Hepatic stellate cell (primary cell): ENCODE data around the gene MAPK8IP3.

Experiments
- DNase-seq: peaks from one replicate; pipeline ENCODE4 v3.0.0; 2011; ENCODE audit warnings: low spot score

Gene MAPK8IP3

DNA sequence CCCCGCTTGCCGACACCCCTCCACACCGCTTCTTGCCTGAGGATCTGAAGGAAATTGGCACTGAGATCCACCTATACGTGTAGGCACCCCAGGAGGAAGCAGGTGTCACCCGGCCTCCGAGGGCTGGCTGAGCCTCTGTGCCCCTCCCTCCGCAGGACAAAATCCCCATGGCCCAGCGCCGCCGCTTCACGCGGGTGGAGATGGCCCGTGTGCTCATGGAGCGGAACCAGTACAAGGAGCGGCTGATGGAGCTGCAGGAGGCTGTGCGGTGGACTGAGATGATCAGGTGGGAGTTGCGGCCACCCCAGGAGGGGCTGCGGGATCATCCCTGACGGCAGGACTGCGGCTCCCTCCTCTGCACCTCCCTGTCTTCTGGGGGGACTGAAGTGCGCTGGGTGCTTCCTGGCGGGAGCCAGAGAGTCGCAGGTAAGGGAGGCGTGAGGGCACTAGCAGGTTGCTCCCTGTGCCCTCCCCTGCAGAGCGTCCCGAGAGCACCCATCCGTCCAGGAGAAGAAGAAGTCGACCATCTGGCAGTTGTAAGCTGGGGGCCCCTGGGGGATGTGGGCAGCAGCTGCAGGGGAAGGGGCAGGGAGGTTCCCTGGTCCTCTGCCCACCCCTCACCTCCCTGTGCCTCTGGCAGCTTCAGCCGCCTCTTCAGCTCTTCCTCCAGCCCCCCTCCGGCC lies 56.3 kb downstream of the MAPK8IP3 start:
- DNase-seq: no peak

DNA sequence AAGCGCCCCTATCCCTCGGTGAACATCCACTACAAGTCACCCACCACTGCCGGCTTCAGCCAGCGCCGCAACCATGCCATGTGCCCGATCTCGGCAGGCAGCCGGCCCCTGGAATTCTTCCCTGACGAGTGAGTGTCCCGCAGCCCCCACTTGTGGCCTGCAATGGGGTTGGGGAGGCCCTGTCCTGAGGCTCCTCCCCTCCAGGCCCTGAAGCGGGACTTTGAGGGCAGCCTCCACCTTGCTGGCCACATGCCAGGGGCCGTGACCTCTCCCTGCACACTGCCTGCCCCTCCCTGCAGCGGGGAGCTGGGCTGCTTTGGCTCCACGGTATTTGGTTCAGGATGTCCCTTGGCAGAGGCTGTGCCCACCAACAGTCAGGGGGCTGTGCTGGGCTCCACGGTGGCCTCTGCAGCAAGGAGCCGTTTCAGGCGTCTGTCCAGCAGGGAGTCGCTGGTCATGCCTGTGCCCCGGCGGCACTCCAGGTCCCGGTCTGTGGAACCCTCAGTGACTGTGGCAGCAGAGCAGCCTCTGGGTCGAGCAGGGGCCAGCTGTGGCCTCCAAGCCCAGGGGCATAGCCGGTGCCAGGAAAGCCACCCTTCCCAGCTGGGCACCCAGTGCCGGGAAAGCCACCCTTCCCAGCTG lies 57.0 kb downstream of the MAPK8IP3 start:
- DNase-seq: no peak

DNA sequence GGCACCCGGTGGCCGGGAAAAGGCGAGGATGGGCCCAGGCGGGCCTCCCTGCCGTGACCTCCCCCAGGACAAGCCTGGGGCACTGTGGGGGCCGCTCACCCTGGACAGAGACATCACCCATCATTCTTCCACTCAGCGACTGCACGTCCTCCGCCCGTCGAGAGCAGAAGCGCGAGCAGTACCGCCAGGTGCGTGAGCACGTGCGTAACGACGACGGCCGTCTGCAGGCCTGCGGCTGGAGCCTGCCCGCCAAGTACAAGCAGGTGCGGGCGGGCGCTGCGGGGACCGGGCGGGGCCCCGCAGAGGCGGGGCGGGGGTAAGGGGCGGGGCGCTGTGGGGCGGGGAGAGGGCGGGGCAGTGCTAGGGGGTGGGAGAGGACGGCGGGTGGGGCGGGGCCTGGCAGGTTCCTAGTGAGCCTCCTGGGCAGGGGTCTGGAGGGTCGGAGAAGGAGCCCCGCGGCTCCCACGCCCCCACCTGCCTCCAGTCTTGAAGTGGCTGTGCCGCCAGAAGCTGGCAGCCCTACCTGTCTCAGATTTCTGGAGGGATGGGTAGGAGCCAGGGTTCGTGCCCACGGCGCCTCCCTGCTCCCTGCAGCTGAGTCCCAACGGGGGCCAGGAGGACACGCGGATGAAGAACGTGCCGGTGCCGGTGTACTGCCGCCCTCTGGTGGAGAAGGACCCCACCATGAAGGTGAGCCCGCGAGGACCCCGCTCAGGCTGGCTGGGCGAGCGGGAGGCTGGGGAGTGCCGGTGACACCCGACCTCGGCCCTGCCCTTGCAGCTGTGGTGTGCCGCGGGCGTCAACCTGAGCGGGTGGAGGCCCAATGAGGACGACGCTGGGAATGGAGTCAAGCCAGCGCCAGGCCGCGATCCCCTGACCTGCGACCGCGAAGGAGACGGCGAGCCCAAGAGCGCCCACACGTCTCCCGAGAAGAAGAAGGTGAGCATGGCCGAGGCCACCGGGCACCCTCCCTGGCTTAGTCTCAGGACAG lies 57.8 kb downstream of the MAPK8IP3 start:
- DNase-seq: no peak

DNA sequence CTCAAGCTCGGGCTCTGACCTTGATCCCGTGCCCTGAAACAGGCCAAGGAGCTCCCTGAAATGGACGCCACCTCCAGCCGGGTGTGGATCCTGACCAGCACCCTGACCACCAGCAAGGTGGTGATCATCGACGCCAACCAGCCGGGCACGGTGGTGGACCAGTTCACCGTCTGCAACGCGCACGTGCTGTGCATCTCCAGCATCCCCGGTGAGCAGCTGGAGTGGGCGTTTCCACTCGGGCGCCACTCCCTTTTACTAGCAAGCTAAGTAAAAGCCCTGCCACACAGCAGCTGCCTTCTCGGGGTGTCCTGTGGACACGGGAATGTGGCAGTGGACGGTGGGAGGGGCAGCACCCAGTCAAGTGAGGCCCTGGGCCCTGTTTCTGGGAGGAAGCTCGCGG lies 59.0 kb downstream of the MAPK8IP3 start:
- no peak for DNase-seq

DNA sequence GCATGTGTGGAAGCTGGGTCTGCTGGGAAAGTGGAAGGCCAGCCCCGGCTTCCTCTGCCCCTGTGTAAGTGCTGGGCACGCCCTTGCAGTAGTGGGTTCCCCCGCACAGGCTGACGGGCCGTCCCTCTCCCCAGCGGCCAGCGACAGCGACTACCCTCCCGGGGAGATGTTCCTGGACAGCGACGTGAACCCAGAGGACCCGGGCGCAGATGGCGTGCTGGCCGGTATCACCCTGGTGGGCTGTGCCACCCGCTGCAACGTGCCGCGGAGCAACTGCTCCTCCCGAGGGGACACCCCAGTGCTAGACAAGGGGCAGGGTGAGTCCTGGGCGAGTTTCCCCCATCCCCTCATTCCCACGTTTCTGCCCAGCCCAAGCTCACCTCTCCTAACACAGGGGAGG lies 59.8 kb downstream of the MAPK8IP3 start:
- no peak for DNase-seq

DNA sequence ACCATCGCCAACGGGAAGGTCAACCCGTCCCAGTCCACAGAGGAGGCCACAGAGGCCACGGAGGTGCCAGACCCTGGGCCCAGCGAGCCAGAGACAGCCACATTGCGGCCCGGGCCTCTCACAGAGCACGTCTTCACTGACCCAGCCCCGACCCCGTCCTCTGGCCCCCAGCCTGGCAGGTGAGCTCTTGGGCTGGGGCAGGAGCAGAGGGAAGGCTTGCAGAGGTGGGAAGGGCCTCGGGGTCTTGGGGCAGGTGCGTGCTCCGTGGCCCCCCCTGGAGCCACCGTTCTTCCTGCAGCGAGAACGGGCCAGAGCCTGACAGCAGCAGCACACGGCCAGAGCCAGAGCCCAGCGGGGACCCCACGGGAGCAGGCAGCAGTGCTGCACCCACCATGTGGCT lies 60.2 kb downstream of the MAPK8IP3 start:
- no peak for DNase-seq

DNA sequence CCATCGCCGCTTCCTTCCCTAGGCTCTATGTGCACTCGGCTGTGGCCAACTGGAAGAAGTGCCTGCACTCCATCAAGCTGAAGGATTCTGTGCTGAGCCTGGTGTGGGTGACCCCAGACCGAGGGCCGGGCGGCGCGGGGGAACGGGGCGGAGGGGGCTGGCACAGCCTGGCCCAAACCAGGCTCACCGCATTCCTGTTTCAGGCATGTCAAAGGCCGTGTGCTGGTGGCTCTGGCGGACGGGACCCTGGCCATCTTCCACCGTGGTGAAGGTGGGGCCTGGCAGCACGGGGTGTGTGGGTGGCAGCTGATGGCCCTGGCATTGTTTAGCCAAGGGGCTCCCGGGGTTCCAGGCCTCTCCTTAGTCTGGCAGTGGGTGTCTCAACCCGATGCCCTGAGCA lies 60.7 kb downstream of the MAPK8IP3 start:
- no peak for DNase-seq

DNA sequence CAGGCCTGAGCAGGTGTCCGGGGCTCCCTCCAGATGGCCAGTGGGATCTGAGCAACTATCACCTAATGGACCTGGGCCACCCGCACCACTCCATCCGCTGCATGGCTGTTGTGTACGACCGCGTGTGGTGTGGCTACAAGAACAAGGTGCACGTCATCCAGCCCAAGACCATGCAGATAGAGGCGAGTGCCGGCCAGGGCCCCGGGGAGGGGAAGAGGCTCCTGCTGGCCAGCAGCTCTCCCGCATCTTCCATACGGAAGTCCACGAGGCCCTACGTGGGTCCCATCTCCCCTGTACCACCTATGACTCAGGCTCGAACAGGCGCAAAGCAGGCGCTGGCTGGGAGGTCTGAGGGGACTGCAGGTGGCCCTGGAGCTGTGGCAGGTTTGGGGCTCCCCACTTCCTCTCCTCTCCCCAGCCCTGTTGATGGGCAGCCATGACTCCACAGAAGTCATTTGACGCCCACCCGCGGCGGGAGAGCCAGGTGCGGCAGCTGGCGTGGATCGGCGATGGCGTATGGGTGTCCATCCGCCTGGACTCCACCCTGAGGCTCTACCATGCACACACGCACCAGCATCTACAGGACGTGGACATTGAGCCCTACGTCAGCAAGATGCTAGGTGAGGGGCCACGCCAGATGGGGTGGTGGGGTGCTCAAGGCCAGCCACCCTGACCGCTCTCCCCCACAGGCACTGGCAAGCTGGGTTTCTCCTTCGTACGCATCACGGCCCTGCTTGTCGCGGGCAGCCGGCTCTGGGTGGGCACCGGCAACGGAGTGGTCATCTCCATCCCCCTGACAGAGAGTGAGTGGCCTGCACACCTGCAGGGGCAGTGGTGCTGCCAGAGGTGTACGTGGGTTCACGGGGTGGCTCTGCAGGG lies 61.4 kb downstream of the MAPK8IP3 start:
- DNase-seq: no peak

DNA sequence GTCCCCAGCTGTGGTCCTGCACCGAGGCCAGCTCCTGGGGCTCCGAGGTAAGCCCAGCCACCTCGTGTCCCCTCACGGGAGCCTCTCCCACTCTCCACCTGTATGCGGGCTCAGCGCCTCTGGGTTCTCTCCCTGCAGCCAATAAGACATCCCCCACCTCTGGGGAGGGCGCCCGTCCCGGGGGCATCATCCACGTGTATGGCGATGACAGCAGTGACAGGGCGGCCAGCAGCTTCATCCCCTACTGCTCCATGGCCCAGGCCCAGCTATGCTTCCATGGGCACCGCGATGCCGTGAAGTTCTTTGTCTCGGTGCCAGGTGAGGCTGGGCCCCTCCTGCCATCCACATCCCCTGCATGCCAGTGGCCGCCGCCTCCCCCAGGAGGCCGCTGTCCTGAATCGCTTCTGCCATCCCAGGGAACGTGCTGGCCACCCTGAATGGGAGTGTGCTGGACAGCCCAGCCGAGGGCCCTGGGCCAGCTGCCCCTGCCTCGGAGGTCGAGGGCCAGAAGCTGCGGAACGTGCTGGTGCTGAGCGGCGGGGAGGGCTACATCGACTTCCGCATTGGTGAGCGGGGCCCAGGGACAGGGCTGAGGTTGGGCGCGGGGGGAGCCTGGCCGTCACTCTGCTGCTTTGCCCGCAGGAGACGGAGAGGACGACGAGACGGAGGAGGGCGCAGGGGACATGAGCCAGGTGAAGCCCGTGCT lies 62.2 kb downstream of the MAPK8IP3 start:
- DNase-seq: no peak

DNA sequence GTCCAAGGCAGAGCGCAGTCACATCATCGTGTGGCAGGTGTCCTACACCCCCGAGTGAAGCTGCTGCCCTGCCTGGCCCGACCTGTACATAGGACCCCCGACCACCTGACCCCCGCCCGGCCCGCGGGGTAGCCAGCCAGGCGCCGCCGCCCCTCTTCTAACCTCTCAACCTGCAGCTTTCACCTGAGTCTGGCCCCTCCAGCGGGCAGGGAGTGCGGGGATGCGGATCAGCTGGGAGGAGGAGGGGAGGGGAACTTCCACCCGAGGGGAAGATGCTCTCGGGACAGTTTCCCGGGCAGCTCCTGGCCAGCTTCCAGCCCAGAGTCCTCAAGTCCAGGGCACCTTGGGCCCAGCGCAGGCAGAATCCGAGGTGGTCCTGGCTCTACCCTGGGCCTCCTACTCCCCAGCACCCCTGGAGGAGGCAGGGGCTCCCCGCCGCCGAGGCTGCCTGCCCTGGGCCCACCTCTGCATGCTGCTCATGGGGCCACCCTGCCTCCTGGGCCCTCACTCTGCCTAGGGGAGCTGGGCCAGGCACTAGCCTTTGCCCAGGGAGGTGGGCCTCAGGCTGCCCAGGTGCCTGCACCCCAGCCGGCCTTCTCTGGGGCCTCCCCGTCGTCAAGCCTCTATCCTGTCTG lies 62.9 kb downstream of the MAPK8IP3 start:
- no peak for DNase-seq

DNA sequence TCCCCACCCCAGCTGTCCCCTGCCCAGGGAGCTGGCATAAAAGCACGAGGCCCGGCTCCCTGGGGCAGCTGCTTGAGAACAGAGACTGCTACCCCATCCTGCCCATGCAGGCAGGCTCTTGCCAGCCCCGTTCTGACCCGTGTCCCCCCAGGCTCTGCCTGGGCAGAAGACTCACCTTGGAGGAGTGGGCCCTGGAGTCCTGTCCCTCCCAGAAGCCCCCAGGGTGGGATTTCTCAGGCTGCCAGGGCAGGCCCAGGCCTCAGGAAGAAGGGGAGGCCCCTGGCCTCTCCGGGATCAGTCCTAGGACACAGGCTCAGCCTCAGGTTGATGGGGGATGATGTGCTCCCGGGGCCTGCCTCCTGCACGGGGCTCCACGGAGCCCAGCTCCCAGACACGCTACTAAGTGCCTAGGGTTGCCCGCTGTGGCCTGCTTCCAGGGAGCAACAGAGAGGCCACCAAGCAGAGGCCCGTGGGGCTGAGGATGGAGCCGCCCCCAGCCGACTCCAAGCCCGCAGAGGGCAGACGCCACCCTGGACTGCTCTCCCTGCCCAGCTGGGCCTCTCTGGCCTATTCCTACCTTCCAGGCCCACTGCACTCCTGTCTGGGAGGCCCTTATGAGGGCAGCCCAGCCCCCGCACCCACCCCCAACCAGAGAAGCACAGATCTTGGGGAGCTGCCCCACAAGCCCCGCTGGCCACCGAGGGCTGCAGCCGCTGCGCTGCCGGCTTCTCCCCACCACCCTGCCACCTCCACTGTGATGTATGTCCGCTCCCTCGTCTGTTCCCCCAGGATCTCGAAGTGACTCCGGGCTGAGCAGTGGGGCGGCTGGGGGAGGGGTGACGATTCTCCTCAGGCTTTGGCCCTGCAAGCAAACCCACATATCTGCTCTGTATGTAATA lies 63.7 kb downstream of the MAPK8IP3 start:
- DNase-seq: no peak

DNA sequence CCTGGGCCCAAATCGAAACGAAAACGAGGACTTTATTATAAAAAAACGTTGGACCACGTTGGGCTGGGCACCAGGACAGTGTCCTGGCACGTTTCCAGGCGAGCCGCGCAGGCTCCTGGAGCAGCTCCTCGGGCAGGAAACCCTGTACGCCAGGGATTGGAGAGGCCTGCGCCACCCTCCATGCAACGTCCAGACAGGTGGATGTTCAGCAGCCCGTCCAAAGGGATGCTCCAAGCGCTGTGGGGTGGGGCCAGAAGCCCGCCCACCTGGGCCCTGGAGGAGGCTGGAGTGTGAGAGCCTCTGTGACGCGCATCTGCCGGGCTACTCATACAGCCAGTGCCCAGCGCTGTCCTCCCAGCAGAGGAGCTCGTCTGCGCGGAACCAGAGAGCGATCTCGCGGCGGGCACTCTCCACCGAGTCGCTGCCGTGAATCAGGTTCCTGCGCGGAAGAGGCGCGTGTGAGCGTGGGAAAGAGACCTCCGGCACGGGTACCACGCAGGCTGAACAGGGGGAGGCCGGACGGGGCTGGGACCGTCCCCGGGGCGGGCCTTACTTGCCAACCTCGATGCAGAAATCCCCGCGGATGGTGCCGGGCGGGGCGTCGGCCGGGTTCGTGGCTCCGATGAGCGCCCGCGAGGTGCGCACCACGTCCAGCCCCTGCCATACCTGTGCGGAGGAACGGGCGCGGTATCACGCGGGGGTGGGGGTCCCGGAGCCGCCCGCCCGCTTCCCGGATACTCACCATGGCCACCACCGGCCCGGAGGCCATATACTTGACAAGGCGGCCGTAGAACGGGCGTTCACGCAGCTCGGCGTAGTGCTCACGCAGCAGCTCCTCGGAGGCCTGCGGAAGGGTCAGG lies 64.6 kb downstream of the MAPK8IP3 start:
- peak; percentile 78 for DNase-seq

DNA sequence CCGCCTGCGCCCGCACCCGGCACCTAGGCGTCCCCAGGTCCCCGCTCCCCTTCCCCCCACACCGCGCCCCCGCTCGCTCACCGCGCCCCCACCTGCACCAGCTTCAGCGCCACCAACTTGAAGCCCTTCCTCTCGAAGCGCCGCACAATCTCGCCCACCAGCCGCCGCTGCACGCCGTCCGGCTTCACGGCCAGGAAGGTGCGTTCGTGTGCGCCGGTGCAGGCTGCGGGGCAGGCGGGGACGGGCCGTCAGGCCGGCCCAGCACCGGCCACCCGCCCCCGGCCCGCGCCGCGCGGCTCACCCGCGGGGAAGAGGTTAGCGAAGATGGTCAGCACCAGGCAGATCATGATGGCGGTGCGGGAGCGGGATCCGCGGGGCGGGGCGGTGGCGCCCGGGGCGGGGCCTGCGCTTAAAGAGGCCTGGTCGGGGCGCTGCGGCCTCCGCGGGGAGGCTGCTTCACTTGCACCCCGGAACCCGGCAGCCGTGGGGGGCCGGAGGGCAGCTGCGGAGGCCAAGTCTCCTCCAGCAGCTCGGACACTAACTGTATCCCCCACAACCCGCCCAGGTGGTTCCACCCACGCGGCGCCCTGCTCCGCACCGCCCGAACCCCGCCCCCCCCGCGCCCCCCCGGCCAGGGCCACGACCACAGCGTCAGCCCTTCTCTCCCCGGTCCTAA lies 65.3 kb downstream of the MAPK8IP3 start, which contains the start of gene NME3:
Gene NME3 (minus strand): TSS at position 356 of the 676 bp plus-strand sequence. CDS start 9 bp downstream, at position 347.
- peak; percentile 88 for DNase-seq

DNA sequence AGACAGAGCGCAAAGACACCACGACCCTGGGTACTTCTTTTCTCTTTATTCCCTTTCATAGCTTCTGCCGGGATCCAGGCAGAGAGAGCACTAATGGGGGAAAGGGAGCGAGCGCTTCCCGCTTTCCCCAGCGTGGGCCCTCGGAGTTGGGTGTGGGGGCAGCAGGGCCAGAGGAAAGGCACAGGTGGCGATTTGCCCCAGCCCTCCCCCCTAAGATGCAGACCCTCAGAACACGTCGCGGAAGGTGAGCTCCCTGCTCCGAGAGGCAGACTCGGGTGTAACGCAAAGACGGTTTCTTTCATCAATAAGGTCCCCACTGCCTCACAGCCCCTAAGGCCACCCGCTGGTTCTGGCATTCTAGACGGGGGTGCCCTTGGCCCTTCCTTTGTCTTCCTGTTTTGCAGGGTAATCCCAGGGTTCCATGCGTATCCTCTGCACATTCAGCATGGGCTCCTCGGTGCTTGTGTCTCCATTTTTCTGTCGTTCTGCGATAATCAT lies 65.9 kb downstream of the MAPK8IP3 start:
- no peak for DNase-seq

DNA sequence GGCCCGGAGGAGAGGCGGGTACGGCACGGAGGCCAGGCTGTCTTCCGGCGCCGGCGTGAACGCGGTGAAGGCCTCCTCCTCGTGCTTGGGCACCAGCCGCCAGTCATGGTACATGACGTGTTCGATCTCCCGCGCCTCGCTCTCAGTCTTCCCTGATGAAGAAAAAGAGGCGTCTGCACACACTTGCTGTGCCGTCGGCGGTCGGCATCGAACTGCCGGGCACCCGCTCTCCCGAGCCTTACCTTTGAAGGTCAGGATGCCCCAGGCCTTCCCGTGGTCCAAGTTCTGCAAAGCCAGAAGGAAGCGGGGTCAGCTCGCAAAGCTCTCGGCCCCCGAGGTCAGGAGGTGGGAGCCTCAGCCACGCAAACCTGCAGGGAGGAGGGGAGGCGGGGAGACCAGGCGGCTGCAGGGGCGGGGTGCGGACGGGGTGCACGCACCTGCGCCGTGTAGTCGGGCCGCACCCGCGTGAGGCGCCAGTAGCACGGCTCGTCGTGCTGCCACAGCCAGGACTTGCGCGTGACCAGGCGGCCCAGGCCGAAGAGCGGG lies 66.4 kb downstream of the MAPK8IP3 start, which contains the start of gene EME2:
Gene EME2 (plus strand): TSS at position 449 of the 546 bp plus-strand sequence. CDS start 418 bp downstream, outside the sequence.
- DNase-seq: peak; percentile 38

DNA sequence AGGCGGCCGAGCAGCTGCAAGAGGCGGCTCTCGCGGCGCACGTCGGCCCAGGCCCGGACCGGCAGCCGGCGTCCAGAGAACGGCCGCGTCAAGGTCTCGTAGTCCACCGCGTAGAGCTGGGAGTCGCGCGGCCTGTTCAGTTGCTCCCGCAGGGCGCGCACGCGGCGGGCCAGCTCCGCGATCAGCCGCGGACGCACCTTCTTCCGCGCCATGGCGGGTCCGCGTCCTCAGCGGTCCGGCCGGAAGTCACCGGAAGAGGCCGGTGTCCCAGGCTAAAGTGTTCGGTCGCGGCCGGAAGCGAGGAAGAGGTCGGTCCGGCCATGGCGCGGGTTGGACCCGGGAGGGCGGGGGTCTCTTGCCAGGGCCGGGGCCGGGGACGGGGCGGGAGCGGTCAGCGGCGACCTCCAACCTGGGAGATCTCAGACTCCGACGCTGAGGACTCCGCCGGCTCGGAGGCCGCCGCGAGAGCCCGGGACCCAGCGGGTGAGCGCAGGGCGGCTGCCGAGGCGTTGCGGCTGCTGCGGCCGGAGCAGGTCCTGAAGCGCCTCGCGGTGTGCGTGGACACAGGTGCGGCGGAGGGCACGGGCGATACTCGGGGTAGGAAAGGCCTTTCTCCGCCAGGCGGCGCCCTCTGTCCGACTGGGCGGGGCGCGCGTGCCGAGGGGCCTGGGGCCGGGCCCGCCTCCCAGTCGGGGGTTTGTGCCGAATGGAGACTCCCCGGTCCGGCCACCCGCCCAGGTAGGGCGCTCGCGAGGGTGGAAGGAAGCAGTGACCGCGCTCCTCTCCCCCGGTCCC lies 67.1 kb downstream of the MAPK8IP3 start, which contains the start of gene MRPS34:
Gene MRPS34 (minus strand): TSS at position 227 of the 795 bp plus-strand sequence. CDS start 15 bp downstream, at position 212.
- peak; percentile 87 for DNase-seq
